Neural cell (in vitro differentiated cells): ENCODE results near the gene COX15. TPM values are rescaled to one million over a fixed set of nuclear protein-coding genes. Genes with fewer than 3 reads are reported as not detected.

Experiments
- H2AFZ ChIP-seq: fragments of 200-600, 300-800 bp; sonication (generic), shearing (Covaris generic); 2 replicates; pipeline ENCODE4 v1.6.0; 2014; ENCODE audit warnings: low read depth, mild to moderate bottlenecking, antibody characterized with exemption, low read length, moderate library complexity
- H3F3A ChIP-seq: fragments of 200-600 bp; shearing (Covaris generic); 2 replicates; pipeline ENCODE4 v1.6.1; 2016; ENCODE audit warnings: mild to moderate bottlenecking, moderate library complexity, mixed read lengths, antibody characterized with exemption, low read length; ENCODE audit not compliant: insufficient read depth, poor library complexity, severe bottlenecking
- H3K27ac ChIP-seq: fragments of 200-600, 300-800 bp; sonication (generic), shearing (Covaris generic); 2 replicates; pipeline ENCODE4 v1.5.1; 2014; ENCODE audit warnings: mild to moderate bottlenecking, low read length, moderate library complexity
- H3K27me3 ChIP-seq: fragments of 300-800, 200-600 bp; sonication (generic), shearing (Covaris generic); 2 replicates; pipeline ENCODE4 v1.6.0; 2014; ENCODE audit warnings: mild to moderate bottlenecking, low read depth, low read length, moderate library complexity; ENCODE audit not compliant: insufficient read depth
- H3K36me3 ChIP-seq: fragments of 300-800, 200-600 bp; sonication (generic), shearing (Covaris generic); 2 replicates; pipeline ENCODE4 v1.5.1; 2014; ENCODE audit warnings: mild to moderate bottlenecking, antibody characterized with exemption, low read length, moderate library complexity; ENCODE audit not compliant: insufficient read depth
- H3K4me2 ChIP-seq: fragments of 300-800, 200-600 bp; sonication (generic), shearing (Covaris generic); 2 replicates; pipeline ENCODE4 v1.6.0; 2014; ENCODE audit warnings: mild to moderate bottlenecking, low read length
- H3K4me3 ChIP-seq: fragments of 300-800, 200-600 bp; sonication (generic), shearing (Covaris generic); 2 replicates; pipeline ENCODE4 v1.5.1; 2014; ENCODE audit warnings: mild to moderate bottlenecking, low read length, moderate library complexity
- H3K79me2 ChIP-seq: fragments of 200-600 bp; shearing (Covaris generic); replicated peaks from 2 replicates; pipeline ENCODE4 v1.6.0; 2014; ENCODE audit warnings: mild to moderate bottlenecking, low read length, moderate library complexity; ENCODE audit not compliant: insufficient read depth
- H3K9ac ChIP-seq: fragments of 300-800, 200-600 bp; sonication (generic), shearing (Covaris generic); 2 replicates; pipeline ENCODE4 v1.6.1; 2016; ENCODE audit warnings: mild to moderate bottlenecking, low read length, mixed read lengths
- H3K9me2 ChIP-seq: fragments of 200-600 bp; shearing (Covaris generic); 2 replicates; pipeline ENCODE4 v1.6.1; 2016; ENCODE audit warnings: mild to moderate bottlenecking, low read length, mixed read lengths; ENCODE audit not compliant: insufficient read depth
- H3K9me3 ChIP-seq: fragments of 200-600, 300-800 bp; sonication (generic), shearing (Covaris generic); 2 replicates; pipeline ENCODE4 v1.6.1; 2016; ENCODE audit warnings: mild to moderate bottlenecking, mixed run types, low read length, moderate library complexity, mixed read lengths
- H4K20me1 ChIP-seq: fragments of 200-600 bp; shearing (Covaris generic); 2 replicates; pipeline ENCODE4 v1.6.1; 2016; ENCODE audit warnings: mild to moderate bottlenecking, mixed run types; ENCODE audit not compliant: insufficient read depth
- EP300 ChIP-seq: fragments of 450-650 bp; conservative IDR thresholded peaks from 2 replicates; pipeline ENCODE4 v1.6.1; 2014; ENCODE audit warnings: antibody characterized with exemption, mild to moderate bottlenecking, moderate library complexity; ENCODE audit not compliant: poor library complexity, severe bottlenecking
- EZH2 ChIP-seq: fragments of 200-600, 300-800 bp; shearing (Covaris generic), sonication (generic); IDR thresholded peaks from 2 replicates; pipeline ENCODE4 v1.6.1; 2014; ENCODE audit warnings: antibody characterized with exemption, low read length, borderline replicate concordance, mild to moderate bottlenecking; ENCODE audit not compliant: insufficient read depth, poor library complexity, severe bottlenecking
- MXI1 ChIP-seq: fragments of 450-650 bp; conservative IDR thresholded peaks from 2 replicates; pipeline ENCODE4 v1.6.1; 2014; ENCODE audit warnings: antibody characterized with exemption, mild to moderate bottlenecking; ENCODE audit not compliant: poor library complexity, severe bottlenecking
- POLR2AphosphoS5 ChIP-seq: IDR thresholded peaks from 2 replicates; pipeline ENCODE4 v1.6.1; 2012
- RAD21 ChIP-seq: fragments of 450-650 bp; conservative IDR thresholded peaks from 2 replicates; pipeline ENCODE4 v1.6.1; 2014; ENCODE audit warnings: antibody characterized with exemption, mild to moderate bottlenecking, moderate library complexity
- SMC3 ChIP-seq: fragments of 450-650 bp; conservative IDR thresholded peaks from 2 replicates; pipeline ENCODE4 v1.6.1; 2014; ENCODE audit warnings: antibody characterized with exemption, mild to moderate bottlenecking, moderate library complexity; ENCODE audit not compliant: poor library complexity
- TAF1 ChIP-seq: IDR thresholded peaks from 2 replicates; pipeline ENCODE4 v1.6.1; 2012; ENCODE audit warnings: low read depth
- polyA plus RNA-seq: library from polyadenylated mRNA; depleted of rRNA; stranded (reverse); fragments of >200 nt; gene quantifications from 2 replicates; pipeline ENCODE4 v1.2.3, GENCODE V29; 2014
- TF ChIP-seq, protein P1 (sequence below): IDR thresholded peaks from 2 replicates; pipeline ENCODE4 v1.6.1; 2012; ENCODE audit warnings: borderline replicate concordance
- TF ChIP-seq, protein P2 (sequence below): fragments of 450-650 bp; IDR thresholded peaks from 2 replicates; pipeline ENCODE4 v1.5.1; 2014; ENCODE audit warnings: antibody characterized with exemption, mild to moderate bottlenecking, moderate library complexity; ENCODE audit not compliant: poor library complexity, severe bottlenecking

Gene COX15
- polyA plus RNA-seq, 1 donor from 2014 or later = 42.3 TPM

DNA sequence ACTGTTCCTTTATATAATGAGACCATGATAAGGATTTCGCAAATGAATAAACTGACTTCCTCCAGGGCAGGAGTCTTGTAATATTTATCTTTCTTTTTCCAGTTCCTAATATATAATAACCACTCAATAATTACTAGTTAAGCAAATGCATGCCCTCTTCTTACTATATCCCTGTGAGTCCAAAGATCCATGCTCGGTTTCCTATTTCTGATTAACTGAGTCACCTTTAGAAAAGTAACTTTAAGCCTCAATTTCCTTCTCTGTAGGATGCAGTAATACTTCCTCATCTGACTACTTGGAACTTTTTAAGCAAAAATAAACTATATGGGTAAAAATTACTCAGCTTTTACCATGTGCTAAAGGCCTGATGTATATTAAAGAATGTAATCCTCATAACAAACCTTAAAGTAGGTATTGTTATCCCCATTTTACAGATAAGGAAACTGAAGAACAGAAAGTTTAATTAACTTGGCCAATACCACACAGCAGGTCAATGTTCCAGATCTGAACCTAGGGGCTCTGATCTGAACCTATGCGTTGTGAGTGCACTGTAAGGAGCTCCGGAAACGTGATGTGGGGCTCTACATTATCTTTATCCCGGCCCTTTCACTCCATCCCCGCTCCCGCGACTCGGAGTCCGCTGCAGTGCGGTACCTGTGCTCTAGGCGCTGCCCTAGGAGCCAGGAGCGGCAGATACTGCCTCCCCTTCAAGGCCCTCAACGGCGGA lies 458 bp downstream of the COX15 start:
- TF ChIP-seq, protein P1, sequence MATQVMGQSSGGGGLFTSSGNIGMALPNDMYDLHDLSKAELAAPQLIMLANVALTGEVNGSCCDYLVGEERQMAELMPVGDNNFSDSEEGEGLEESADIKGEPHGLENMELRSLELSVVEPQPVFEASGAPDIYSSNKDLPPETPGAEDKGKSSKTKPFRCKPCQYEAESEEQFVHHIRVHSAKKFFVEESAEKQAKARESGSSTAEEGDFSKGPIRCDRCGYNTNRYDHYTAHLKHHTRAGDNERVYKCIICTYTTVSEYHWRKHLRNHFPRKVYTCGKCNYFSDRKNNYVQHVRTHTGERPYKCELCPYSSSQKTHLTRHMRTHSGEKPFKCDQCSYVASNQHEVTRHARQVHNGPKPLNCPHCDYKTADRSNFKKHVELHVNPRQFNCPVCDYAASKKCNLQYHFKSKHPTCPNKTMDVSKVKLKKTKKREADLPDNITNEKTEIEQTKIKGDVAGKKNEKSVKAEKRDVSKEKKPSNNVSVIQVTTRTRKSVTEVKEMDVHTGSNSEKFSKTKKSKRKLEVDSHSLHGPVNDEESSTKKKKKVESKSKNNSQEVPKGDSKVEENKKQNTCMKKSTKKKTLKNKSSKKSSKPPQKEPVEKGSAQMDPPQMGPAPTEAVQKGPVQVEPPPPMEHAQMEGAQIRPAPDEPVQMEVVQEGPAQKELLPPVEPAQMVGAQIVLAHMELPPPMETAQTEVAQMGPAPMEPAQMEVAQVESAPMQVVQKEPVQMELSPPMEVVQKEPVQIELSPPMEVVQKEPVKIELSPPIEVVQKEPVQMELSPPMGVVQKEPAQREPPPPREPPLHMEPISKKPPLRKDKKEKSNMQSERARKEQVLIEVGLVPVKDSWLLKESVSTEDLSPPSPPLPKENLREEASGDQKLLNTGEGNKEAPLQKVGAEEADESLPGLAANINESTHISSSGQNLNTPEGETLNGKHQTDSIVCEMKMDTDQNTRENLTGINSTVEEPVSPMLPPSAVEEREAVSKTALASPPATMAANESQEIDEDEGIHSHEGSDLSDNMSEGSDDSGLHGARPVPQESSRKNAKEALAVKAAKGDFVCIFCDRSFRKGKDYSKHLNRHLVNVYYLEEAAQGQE = peak; percentile 72
- no peak for TF ChIP-seq SMC3
- TF ChIP-seq EZH2 = no peak
- no peak for TF ChIP-seq TAF1
- TF ChIP-seq POLR2AphosphoS5 = no peak
- no peak for TF ChIP-seq MXI1
- TF ChIP-seq, protein P2, sequence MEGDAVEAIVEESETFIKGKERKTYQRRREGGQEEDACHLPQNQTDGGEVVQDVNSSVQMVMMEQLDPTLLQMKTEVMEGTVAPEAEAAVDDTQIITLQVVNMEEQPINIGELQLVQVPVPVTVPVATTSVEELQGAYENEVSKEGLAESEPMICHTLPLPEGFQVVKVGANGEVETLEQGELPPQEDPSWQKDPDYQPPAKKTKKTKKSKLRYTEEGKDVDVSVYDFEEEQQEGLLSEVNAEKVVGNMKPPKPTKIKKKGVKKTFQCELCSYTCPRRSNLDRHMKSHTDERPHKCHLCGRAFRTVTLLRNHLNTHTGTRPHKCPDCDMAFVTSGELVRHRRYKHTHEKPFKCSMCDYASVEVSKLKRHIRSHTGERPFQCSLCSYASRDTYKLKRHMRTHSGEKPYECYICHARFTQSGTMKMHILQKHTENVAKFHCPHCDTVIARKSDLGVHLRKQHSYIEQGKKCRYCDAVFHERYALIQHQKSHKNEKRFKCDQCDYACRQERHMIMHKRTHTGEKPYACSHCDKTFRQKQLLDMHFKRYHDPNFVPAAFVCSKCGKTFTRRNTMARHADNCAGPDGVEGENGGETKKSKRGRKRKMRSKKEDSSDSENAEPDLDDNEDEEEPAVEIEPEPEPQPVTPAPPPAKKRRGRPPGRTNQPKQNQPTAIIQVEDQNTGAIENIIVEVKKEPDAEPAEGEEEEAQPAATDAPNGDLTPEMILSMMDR = peak; percentile 39
- no peak for TF ChIP-seq EP300
- H3F3A ChIP-seq = peaks cover 5% of the 10 kb centered on the region
- H4K20me1 ChIP-seq = no peaks in the 10 kb centered on the region
- peak overlapping the region; percentile 81 for H3K4me2 ChIP-seq
- no peaks in the 10 kb centered on the region for H3K27me3 ChIP-seq
- H3K9me3 ChIP-seq = no peaks in the 10 kb centered on the region
- H3K79me2 ChIP-seq = peaks cover 10% of the 10 kb centered on the region
- H3K36me3 ChIP-seq = no peaks in the 10 kb centered on the region
- H3K9me2 ChIP-seq = no peaks in the 10 kb centered on the region
- H3K9ac ChIP-seq = peak overlapping the region; percentile 86
- peak overlapping the region; percentile 75 for H2AFZ ChIP-seq
- peak overlapping the region; percentile 88 for H3K27ac ChIP-seq
- peak overlapping the region; percentile 73 for H3K4me3 ChIP-seq

GRCh38 chr10:99730026-99730425 lies 1.9 kb downstream of the COX15 start:
- no peak overlapping the region for H3K4me2 ChIP-seq
- H3K27ac ChIP-seq = no peak overlapping the region
- no peaks in the 10 kb centered on the region for H3K36me3 ChIP-seq
- H3K27me3 ChIP-seq = no peaks in the 10 kb centered on the region
- no peaks in the 10 kb centered on the region for H3K9me3 ChIP-seq
- H3F3A ChIP-seq = peaks cover 5% of the 10 kb centered on the region
- TF ChIP-seq, protein P2 = no peak
- TF ChIP-seq EZH2 (no peak), RAD21 (no peak), EP300 (no peak), TAF1 (no peak), SMC3 (no peak), POLR2AphosphoS5 (no peak), MXI1 (no peak)
- TF ChIP-seq, protein P1 = no peak
- no peaks in the 10 kb centered on the region for H4K20me1 ChIP-seq
- H3K9me2 ChIP-seq = no peaks in the 10 kb centered on the region
- no peak overlapping the region for H2AFZ ChIP-seq
- no peak overlapping the region for H3K4me3 ChIP-seq
- no peak overlapping the region for H3K9ac ChIP-seq
- H3K79me2 ChIP-seq = peaks cover 10% of the 10 kb centered on the region
